Measurements from ENCODE around the gene GSE1. TPM values are rescaled to one million over a fixed set of nuclear protein-coding genes. Genes with fewer than 3 reads are reported as not detected.

The GSE1 gene
- total RNA-seq, 4 donors from 2014 or later, result 79.7 to 196 (median 143) TPM

- Histone ChIP-seq H3K27me3 (no peaks in the 10 kb centered on the region), H3K4me3 (no peak overlapping the region), H3K9me3 (peaks cover 0 to 7% (median 0%) of the 10 kb centered on the region in 4 donors), H3K27ac (peak overlapping the region in 1 of 4 donors; percentile 32), H3K4me1 (peaks cover 0 to 32% (median 0%) of the 10 kb centered on the region in 4 donors), H3K36me3 (no peaks in the 10 kb centered on the region)
- no peak for DNase-seq
- no peak for TF ChIP-seq POLR2A (IDR thresholded peaks at IDR 0.05)
- TF ChIP-seq CTCF (IDR thresholded peaks at IDR 0.05), result no peak
Measured at GRCh38 chr16:85628265-85628556, 15.1 kb downstream of the GSE1 start.

- no peaks in the 10 kb centered on the region for H3K27me3 ChIP-seq
- H3K4me1 ChIP-seq, result peaks cover 0 to 32% (median 0%) of the 10 kb centered on the region in 4 donors
- peak overlapping the region in 1 of 4 donors; percentile 32 for H3K27ac ChIP-seq
- peaks cover 0 to 1% (median 0%) of the 10 kb centered on the region in 3 donors for H3K36me3 ChIP-seq
- no peak overlapping the region for H3K4me3 ChIP-seq
- H3K9me3 ChIP-seq, result peaks cover 0 to 7% (median 0%) of the 10 kb centered on the region in 4 donors
- DNase-seq, result no peak
- no peak for TF ChIP-seq POLR2A (IDR thresholded peaks at IDR 0.05)
- TF ChIP-seq CTCF (IDR thresholded peaks at IDR 0.05), result no peak
Measured at GRCh38 chr16:85628645-85629044, 15.5 kb downstream of the GSE1 start.

GRCh38 chr16:85629326-85629725, 16.2 kb downstream of the GSE1 start:
- Histone ChIP-seq H3K4me1 (peaks cover 0 to 26% (median 0%) of the 10 kb centered on the region in 4 donors), H3K9me3 (peaks cover 0 to 7% (median 0%) of the 10 kb centered on the region in 4 donors), H3K27me3 (no peaks in the 10 kb centered on the region), H3K4me3 (no peak overlapping the region), H3K36me3 (peaks cover 0 to 8% (median 0%) of the 10 kb centered on the region in 3 donors), H3K27ac (no peak overlapping the region)
- TF ChIP-seq CTCF (IDR thresholded peaks at IDR 0.05) (no peak), POLR2A (IDR thresholded peaks at IDR 0.05) (no peak)
- DNase-seq, result no peak

- no peak overlapping the region for H3K4me3 ChIP-seq
- peaks cover 0 to 7% (median 0%) of the 10 kb centered on the region in 4 donors for H3K9me3 ChIP-seq
- H3K4me1 ChIP-seq, result peaks cover 0 to 25% (median 0%) of the 10 kb centered on the region in 4 donors
- H3K27me3 ChIP-seq, result no peaks in the 10 kb centered on the region
- no peak for TF ChIP-seq CTCF (IDR thresholded peaks at IDR 0.05)
- no peak for TF ChIP-seq POLR2A (IDR thresholded peaks at IDR 0.05)
- H3K36me3 ChIP-seq, result peaks cover 0 to 9% (median 0%) of the 10 kb centered on the region in 3 donors
- no peak for DNase-seq
- no peak overlapping the region for H3K27ac ChIP-seq
Measured at GRCh38 chr16:85629853-85630252, 16.7 kb downstream of the GSE1 start.

GRCh38 chr16:85631230-85631629, 18.1 kb downstream of the GSE1 start:
- H3K4me1 ChIP-seq, result peaks cover 0 to 11% (median 0%) of the 10 kb centered on the region in 4 donors
- H3K4me3 ChIP-seq, result no peak overlapping the region
- peaks cover 0 to 14% (median 0%) of the 10 kb centered on the region in 3 donors for H3K36me3 ChIP-seq
- peaks cover 0 to 7% (median 0%) of the 10 kb centered on the region in 4 donors for H3K9me3 ChIP-seq
- DNase-seq, result no peak
- no peak overlapping the region for H3K27ac ChIP-seq
- no peak for TF ChIP-seq CTCF (IDR thresholded peaks at IDR 0.05)
- H3K27me3 ChIP-seq, result no peaks in the 10 kb centered on the region
